Esophagus muscularis mucosa (tissue), 4 donors: Measurements from ENCODE around the gene SMOC1. TPM values are rescaled to one million over a fixed set of nuclear protein-coding genes. Genes with fewer than 3 reads are reported as not detected.

Source experiments
- DNase-seq: peaks from one replicate; pipeline ENCODE4 v3.0.0-alpha.2; 2017; ENCODE audit errors: extremely low spot score
- H3K27ac ChIP-seq, 4 donors: fragments of 200-600 bp; sonication (generic); replicated peaks in 1 of 4; 1 replicate in 3 of 4; 2 replicates in 1 of 4; pipeline ENCODE4 v1.5.1; 2016 to 2019; ENCODE audit warnings: mild to moderate bottlenecking in 1 of 4
- H3K27me3 ChIP-seq, 4 donors: fragments of 200-600 bp; sonication (generic); one replicate each; pipeline versions ENCODE4 v1.5.1 to v1.6.0; 2016 to 2019
- H3K36me3 ChIP-seq, 4 donors: fragments of 200-600 bp; sonication (generic); one replicate each; pipeline ENCODE4 v1.5.1; 2016 to 2019
- H3K4me1 ChIP-seq, 4 donors: fragments of 200-600 bp; sonication (generic); one replicate each; pipeline ENCODE4 v1.5.1; 2016 to 2019
- H3K4me3 ChIP-seq, 4 donors: fragments of 200-600 bp; sonication (generic); 1 replicate in 2 of 4; 2 replicates in 2 of 4; pipeline ENCODE4 v1.5.1; 2016 to 2019; ENCODE audit warnings: mild to moderate bottlenecking in 4 of 4, moderate library complexity in 1 of 4
- H3K9me3 ChIP-seq, 4 donors: fragments of 200-600 bp; sonication (generic); 1 replicate in 3 of 4; 2 replicates in 1 of 4; pipeline ENCODE4 v1.5.1; 2016 to 2019
- EP300 ChIP-seq: sonication (generic); formaldehyde crosslinking; IDR thresholded peaks from one replicate; pipeline ENCODE4 v1.6.1; 2017; ENCODE audit warnings: antibody characterized with exemption
- POLR2A ChIP-seq: fragments of 450-650 bp; IDR thresholded peaks from one replicate; pipeline ENCODE4 v1.6.1; 2017; ENCODE audit warnings: antibody characterized with exemption, moderate library complexity, mild to moderate bottlenecking, low read depth
- POLR2AphosphoS5 ChIP-seq, 2 donors: sonication (generic); formaldehyde crosslinking; IDR thresholded peaks; one replicate each; pipeline ENCODE4 v1.6.1; 2017; ENCODE audit warnings: antibody characterized with exemption in 2 of 2
- WGBS: methylation state at CpG from one replicate; pipeline ENCODE4 v1.1.5; 2018; 5-methylcytosine and 5-hydroxymethylcytosine counted together
- intact Hi-C: fragments of 100-400 bp; cut with DNase I; formaldehyde crosslinking; loops from one replicate; pipeline ENCODE4 v1.15.1; 2023
- total RNA-seq, 4 donors: library from RNA; depleted of rRNA; stranded (reverse); fragments of >200 nt; gene quantifications; one replicate each; pipeline versions ENCODE4 v1.1.0 to v1.2.1, GENCODE V29; 2016
- TF ChIP-seq, protein P1 (sequence below), 3 experiments: fragments of 200-600 bp in 2 of 3; fragments of 450-650 bp in 1 of 3; sonication (generic) in 2 of 3; IDR thresholded peaks; one replicate each; pipeline ENCODE4 v1.5.1; 2017 to 2019; ENCODE audit warnings: antibody characterized with exemption in 3 of 3, mild to moderate bottlenecking in 2 of 3, moderate library complexity in 1 of 3

SMOC1 gene
- total RNA-seq, 4 donors from 2014 or later = under 0.01 to 1.8 (median 0.51) TPM

- H3K36me3 ChIP-seq = no peaks in the 10 kb centered on the region
- no peak overlapping the region for H3K27ac ChIP-seq
- no peaks in the 10 kb centered on the region for H3K9me3 ChIP-seq
- no peaks in the 10 kb centered on the region for H3K4me1 ChIP-seq
- no peak for DNase-seq
- 23% methylated on average over 3 of the region's 3 CpGs for WGBS
- H3K27me3 ChIP-seq = no peaks in the 10 kb centered on the region
- TF ChIP-seq POLR2AphosphoS5 (IDR thresholded peaks at IDR 0.05) (no peak), POLR2A (no peak), EP300 (no peak)
- TF ChIP-seq, protein P1, sequence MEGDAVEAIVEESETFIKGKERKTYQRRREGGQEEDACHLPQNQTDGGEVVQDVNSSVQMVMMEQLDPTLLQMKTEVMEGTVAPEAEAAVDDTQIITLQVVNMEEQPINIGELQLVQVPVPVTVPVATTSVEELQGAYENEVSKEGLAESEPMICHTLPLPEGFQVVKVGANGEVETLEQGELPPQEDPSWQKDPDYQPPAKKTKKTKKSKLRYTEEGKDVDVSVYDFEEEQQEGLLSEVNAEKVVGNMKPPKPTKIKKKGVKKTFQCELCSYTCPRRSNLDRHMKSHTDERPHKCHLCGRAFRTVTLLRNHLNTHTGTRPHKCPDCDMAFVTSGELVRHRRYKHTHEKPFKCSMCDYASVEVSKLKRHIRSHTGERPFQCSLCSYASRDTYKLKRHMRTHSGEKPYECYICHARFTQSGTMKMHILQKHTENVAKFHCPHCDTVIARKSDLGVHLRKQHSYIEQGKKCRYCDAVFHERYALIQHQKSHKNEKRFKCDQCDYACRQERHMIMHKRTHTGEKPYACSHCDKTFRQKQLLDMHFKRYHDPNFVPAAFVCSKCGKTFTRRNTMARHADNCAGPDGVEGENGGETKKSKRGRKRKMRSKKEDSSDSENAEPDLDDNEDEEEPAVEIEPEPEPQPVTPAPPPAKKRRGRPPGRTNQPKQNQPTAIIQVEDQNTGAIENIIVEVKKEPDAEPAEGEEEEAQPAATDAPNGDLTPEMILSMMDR (IDR thresholded peaks at IDR 0.05) = no peak
- intact Hi-C loops = no loop called here
- H3K4me3 ChIP-seq = no peak overlapping the region
Measured at GRCh38 chr14:70052990-70053389, 173.8 kb downstream of the SMOC1 start.

DNA sequence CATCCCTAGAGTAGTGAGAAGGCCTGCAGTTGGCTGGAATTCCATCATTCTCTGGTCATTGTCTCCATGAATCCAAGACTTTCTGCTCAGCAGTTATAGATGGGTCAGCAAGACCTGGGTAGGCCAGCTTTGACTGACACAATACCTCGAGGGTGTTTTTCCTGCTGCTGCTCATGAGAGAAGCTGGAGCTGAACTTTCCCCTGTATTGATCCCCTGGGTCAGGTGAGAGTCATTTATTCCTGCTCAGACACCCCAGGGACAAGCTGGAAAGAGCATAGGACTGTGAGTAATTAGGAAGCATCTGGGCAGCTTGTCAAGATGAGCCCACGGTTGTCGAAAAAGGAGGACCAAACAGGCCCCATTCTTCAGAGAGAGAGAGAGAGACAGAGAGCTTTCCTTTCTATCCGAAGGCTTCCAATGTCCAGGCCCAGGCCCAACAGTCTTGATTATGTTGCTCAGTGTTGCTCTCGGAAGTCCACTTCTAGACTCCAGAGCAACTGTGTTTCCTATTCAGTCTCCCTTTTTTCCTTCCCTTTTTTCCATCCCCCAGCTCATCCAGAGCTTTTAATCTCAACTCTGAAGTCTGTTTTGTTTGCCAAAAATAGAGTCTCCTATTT lies 178.4 kb downstream of the SMOC1 start:
- Histone ChIP-seq H3K27ac (no peak overlapping the region), H3K4me3 (no peak overlapping the region), H3K4me1 (no peaks in the 10 kb centered on the region), H3K27me3 (peaks cover 0 to 4% (median 0%) of the 10 kb centered on the region in 4 donors), H3K9me3 (no peaks in the 10 kb centered on the region), H3K36me3 (no peaks in the 10 kb centered on the region)
- intact Hi-C loops = no loop called here
- TF ChIP-seq, protein P1 (IDR thresholded peaks at IDR 0.05) = no peak
- no peak for TF ChIP-seq POLR2A
- TF ChIP-seq POLR2AphosphoS5 (IDR thresholded peaks at IDR 0.05) = no peak
- TF ChIP-seq EP300 = no peak
- WGBS = 61% methylated on average over 4 of the region's 5 CpGs
- no peak for DNase-seq

DNA sequence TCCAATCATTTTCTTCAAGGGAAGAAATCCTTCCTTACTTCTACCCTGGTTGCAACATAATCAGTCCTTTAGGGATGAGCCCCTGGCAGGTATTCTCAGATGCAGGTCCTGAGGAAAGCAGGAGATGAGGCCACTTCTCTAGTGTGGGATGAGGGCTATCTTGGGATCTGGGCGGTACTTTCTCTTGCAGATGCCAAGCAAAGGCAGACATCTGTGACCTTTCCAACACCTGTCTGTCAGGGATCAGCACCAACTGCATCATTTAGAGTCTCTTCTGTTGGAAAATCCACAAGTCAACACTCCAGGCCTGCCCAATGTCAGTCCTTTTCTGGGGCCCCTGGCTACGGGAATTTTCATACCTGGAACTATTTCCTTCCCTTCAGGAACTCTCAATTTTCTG lies 180.3 kb downstream of the SMOC1 start:
- no peak overlapping the region for H3K4me3 ChIP-seq
- TF ChIP-seq POLR2AphosphoS5 (IDR thresholded peaks at IDR 0.05) (no peak), POLR2A (no peak), EP300 (no peak)
- TF ChIP-seq, protein P1 (IDR thresholded peaks at IDR 0.05) = no peak
- no peaks in the 10 kb centered on the region for H3K4me1 ChIP-seq
- intact Hi-C loops = no loop called here
- DNase-seq = no peak
- WGBS = 75% methylated on average over 2 of the region's 2 CpGs
- no peak overlapping the region for H3K27ac ChIP-seq
- peaks cover 0 to 10% (median 0%) of the 10 kb centered on the region in 4 donors for H3K27me3 ChIP-seq
- H3K36me3 ChIP-seq = no peaks in the 10 kb centered on the region
- H3K9me3 ChIP-seq = no peaks in the 10 kb centered on the region

- DNase-seq = no peak
- Histone ChIP-seq H3K4me1 (no peaks in the 10 kb centered on the region), H3K36me3 (no peaks in the 10 kb centered on the region), H3K27me3 (peaks cover 0 to 15% (median 0%) of the 10 kb centered on the region in 4 donors), H3K4me3 (no peak overlapping the region), H3K27ac (no peak overlapping the region), H3K9me3 (no peaks in the 10 kb centered on the region)
- intact Hi-C loops = no loop called here
- WGBS = 72% methylated on average over 2 of the region's 2 CpGs
- TF ChIP-seq EP300 (no peak), POLR2A (no peak), POLR2AphosphoS5 (IDR thresholded peaks at IDR 0.05) (no peak)
- TF ChIP-seq, protein P1 (IDR thresholded peaks at IDR 0.05) = no peak
Measured at GRCh38 chr14:70061108-70061507, 181.9 kb downstream of the SMOC1 start.
